Measurements from ENCODE around the gene COL9A1.

GRCh38 chr6:70282919-70283461 lies 19.9 kb downstream of the COL9A1 start:
- TF ChIP-seq POLR2A (IDR thresholded peaks at IDR 0.05) (no peak), CTCF (IDR thresholded peaks at IDR 0.05) (no peak)
